NT2/D1 (cell line): ENCODE measurements around the gene PIGO.

Experiments
- DNase-seq: peaks from one replicate; pipeline ENCODE4 v3.0.0-alpha.2; 2011; ENCODE audit warnings: low read depth, low spot score
- H3K27me3 ChIP-seq: 2 replicates; pipeline ENCODE4 v1.6.0; 2011; ENCODE audit warnings: mild to moderate bottlenecking; ENCODE audit not compliant: insufficient read length, insufficient read depth
- H3K36me3 ChIP-seq: 2 replicates; pipeline ENCODE4 v1.6.1; 2011; ENCODE audit warnings: mild to moderate bottlenecking, low read length, mixed read lengths; ENCODE audit not compliant: insufficient read depth, insufficient read length
- H3K4me1 ChIP-seq: 2 replicates; pipeline ENCODE4 v1.5.1; 2011; ENCODE audit not compliant: insufficient read depth, insufficient read length
- H3K4me3 ChIP-seq: 2 replicates; pipeline ENCODE4 v1.5.1; 2011; ENCODE audit warnings: low read depth; ENCODE audit not compliant: insufficient read length
- H3K9ac ChIP-seq: 2 replicates; pipeline ENCODE4 v1.6.0; 2011; ENCODE audit warnings: low read depth; ENCODE audit not compliant: insufficient read length
- H3K9me3 ChIP-seq: 2 replicates; pipeline ENCODE4 v1.5.1; 2011; ENCODE audit warnings: mild to moderate bottlenecking, low read length; ENCODE audit not compliant: insufficient read depth
- SUZ12 ChIP-seq: IDR thresholded peaks from 2 replicates; pipeline ENCODE4 v1.6.1; 2011; ENCODE audit not compliant: insufficient read length, insufficient read depth; ENCODE audit errors: extremely low read depth
- YY1 ChIP-seq: IDR thresholded peaks from 2 replicates; pipeline ENCODE4 v1.6.1; 2011; ENCODE audit not compliant: insufficient read length, insufficient read depth
- ZNF274 ChIP-seq: IDR thresholded peaks from 2 replicates; pipeline ENCODE4 v1.6.1; 2011; ENCODE audit warnings: mild to moderate bottlenecking, low read depth, low read length

The PIGO gene

GRCh38 chr9:35115680-35116538, 19.5 kb upstream of the PIGO start, which contains the start of gene ATOSB:
Gene ATOSB (minus strand): TSS chr9:35115862. CDS start chr9:35108274, 7,588 bp downstream.
- Histone ChIP-seq H3K4me3 (peak within 1 kb of the TSS; percentile 85), H3K9ac (peak within 1 kb of the TSS; percentile 81), H3K27me3 (no peaks in the 10 kb centered on the region), H3K9me3 (no peaks in the 10 kb centered on the region), H3K4me1 (peaks cover 14% of the 10 kb centered on the region), H3K36me3 (no peaks in the 10 kb centered on the region)
- DNase-seq: peak; percentile 99
- no peak for TF ChIP-seq YY1
- no peak for TF ChIP-seq ZNF274
- no peak for TF ChIP-seq SUZ12

- Histone ChIP-seq H3K36me3 (no peaks in the 10 kb centered on the region), H3K27me3 (no peaks in the 10 kb centered on the region), H3K4me1 (peaks cover 22% of the 10 kb centered on the region), H3K4me3 (peak overlapping the region; percentile 85), H3K9me3 (no peaks in the 10 kb centered on the region), H3K9ac (peak overlapping the region; percentile 81)
- TF ChIP-seq SUZ12 (no peak), ZNF274 (no peak), YY1 (no peak)
- DNase-seq: no peak
These were observed 18.6 kb upstream of the PIGO start for GRCh38 chr9:35114840-35115628.

GRCh38 chr9:35114113-35114839, 17.9 kb upstream of the PIGO start:
- H3K4me3 ChIP-seq: peak overlapping the region; percentile 85
- no peaks in the 10 kb centered on the region for H3K27me3 ChIP-seq
- peak overlapping the region; percentile 81 for H3K9ac ChIP-seq
- no peaks in the 10 kb centered on the region for H3K36me3 ChIP-seq
- peaks cover 22% of the 10 kb centered on the region for H3K4me1 ChIP-seq
- no peaks in the 10 kb centered on the region for H3K9me3 ChIP-seq
- peak; percentile 94 for DNase-seq
- TF ChIP-seq YY1 (no peak), ZNF274 (no peak), SUZ12 (no peak)

GRCh38 chr9:35112257-35113020, 16.0 kb upstream of the PIGO start:
- Histone ChIP-seq H3K9me3 (no peaks in the 10 kb centered on the region), H3K9ac (peak overlapping the region; percentile 36), H3K36me3 (peaks cover 14% of the 10 kb centered on the region), H3K4me1 (peaks cover 22% of the 10 kb centered on the region), H3K4me3 (no peak overlapping the region), H3K27me3 (no peaks in the 10 kb centered on the region)
- TF ChIP-seq YY1 (no peak), SUZ12 (no peak)
- DNase-seq: no peak

GRCh38 chr9:35111001-35111933, 14.9 kb upstream of the PIGO start:
- no peaks in the 10 kb centered on the region for H3K27me3 ChIP-seq
- H3K9me3 ChIP-seq: no peaks in the 10 kb centered on the region
- H3K4me1 ChIP-seq: peaks cover 17% of the 10 kb centered on the region
- H3K36me3 ChIP-seq: peaks cover 25% of the 10 kb centered on the region
- peak overlapping the region; percentile 78 for H3K4me3 ChIP-seq
- TF ChIP-seq YY1 (peak; percentile 5), SUZ12 (no peak)
- H3K9ac ChIP-seq: peak overlapping the region; percentile 83
- peak; percentile 99 for DNase-seq
